H1 (cell line): ENCODE results near the gene CERCAM. TPM values are rescaled to one million over a fixed set of nuclear protein-coding genes. Genes with fewer than 3 reads are reported as not detected.

Experiments
- CTCF ChIA-PET: fragments of 300-600 bp; sonication (Branson Sonifier 250); formaldehyde crosslinking; loops from one replicate; lab custom pipeline; 2021; ENCODE audit not compliant: partially characterized antibody; lab: Charles Lee
- POLR2A ChIA-PET: fragments of 300-600 bp; sonication (Branson Sonifier 250); formaldehyde crosslinking; loops from one replicate; lab custom pipeline; 2021; ENCODE audit warnings: inconsistent platforms; ENCODE audit not compliant: partially characterized antibody; lab: Charles Lee
- DNase-seq, 2 experiments: peaks; one replicate each; pipeline versions ENCODE4 v3.0.0 to v3.0.0-alpha.2; 2010 to 2022; ENCODE audit warnings: low spot score in 2 of 2, low read depth in 1 of 2, mixed read lengths in 1 of 2
- FAIRE-seq: peaks from 2 replicates; lab custom pipeline; 2011; peaks lifted over from hg19 to GRCh38; lab: Jason Lieb, UNC
- H2AFZ ChIP-seq: 2 replicates; pipeline ENCODE4 v1.8.1; 2012; ENCODE audit warnings: low read length, inconsistent platforms
- H2AK5ac ChIP-seq: 2 replicates; pipeline ENCODE4 v1.6.1; 2013; ENCODE audit warnings: low read depth, low read length
- H2BK120ac ChIP-seq: replicated peaks from 2 replicates; pipeline ENCODE3; 2013; ENCODE audit warnings: low read depth, low read length, inconsistent platforms
- H2BK12ac ChIP-seq: 2 replicates; pipeline ENCODE4 v1.6.1; 2013; ENCODE audit warnings: low read depth, low read length
- H2BK15ac ChIP-seq: 2 replicates; pipeline ENCODE4 v1.6.1; 2013; ENCODE audit warnings: low read length
- H2BK20ac ChIP-seq: 2 replicates; pipeline ENCODE4 v1.6.1; 2013; ENCODE audit warnings: low read length
- H2BK5ac ChIP-seq: 2 replicates; pipeline ENCODE4 v1.6.1; 2013; ENCODE audit warnings: low read depth, low read length
- H3K14ac ChIP-seq: 2 replicates; pipeline ENCODE4 v1.6.1; 2013; ENCODE audit warnings: inconsistent platforms; ENCODE audit not compliant: insufficient read length
- H3K18ac ChIP-seq: 2 replicates; pipeline ENCODE4 v1.6.1; 2013; ENCODE audit warnings: low read length; ENCODE audit errors: extremely low read depth
- H3K23ac ChIP-seq: 2 replicates; pipeline ENCODE4 v1.6.1; 2013; ENCODE audit warnings: inconsistent platforms; ENCODE audit not compliant: insufficient read length
- H3K23me2 ChIP-seq: 2 replicates; pipeline ENCODE4 v1.6.1; 2013; ENCODE audit warnings: low read depth, low read length
- H3K27ac ChIP-seq: 2 replicates; pipeline ENCODE4 v1.6.1; 2011; ENCODE audit warnings: low read depth, low read length, inconsistent platforms
- H3K27me3 ChIP-seq, 4 experiments: replicated peaks in 1 of 4; 1 replicate in 1 of 4; 2 replicates in 3 of 4; pipeline versions ENCODE4 v1.6.1 to v1.8.1; 2011 to 2013; ENCODE audit warnings: low read length in 3 of 4, mild to moderate bottlenecking in 3 of 4, inconsistent platforms in 2 of 4, mixed read lengths in 2 of 4, moderate library complexity in 1 of 4; ENCODE audit not compliant: control insufficient read depth in 3 of 4, insufficient read depth in 3 of 4; ENCODE audit errors: extremely low read depth in 1 of 4
- H3K36me3 ChIP-seq, 4 experiments: 2 replicates each; pipeline versions ENCODE4 v1.6.1 to v1.8.1; 2011 to 2013; ENCODE audit warnings: mild to moderate bottlenecking in 4 of 4, low read length in 3 of 4, moderate library complexity in 2 of 4, control low read depth in 1 of 4, inconsistent platforms in 1 of 4; ENCODE audit not compliant: insufficient read depth in 4 of 4, control insufficient read depth in 2 of 4
- H3K4ac ChIP-seq: replicated peaks from 2 replicates; pipeline ENCODE3; 2013; ENCODE audit warnings: low read length, low read depth, mixed read lengths, inconsistent platforms; ENCODE audit not compliant: insufficient read length
- H3K4me1 ChIP-seq, 4 experiments: replicated peaks in 1 of 4; 1 replicate in 1 of 4; 2 replicates in 3 of 4; pipeline versions ENCODE4 v1.6.1 to v1.8.1; 2011 to 2013; ENCODE audit warnings: low read length in 3 of 4, inconsistent platforms in 2 of 4, mixed read lengths in 1 of 4; ENCODE audit not compliant: insufficient read depth in 4 of 4, control insufficient read depth in 3 of 4
- H3K4me2 ChIP-seq, 2 experiments: 2 replicates each; pipeline versions ENCODE4 v1.6.1 to v1.8.1; 2011 to 2013; ENCODE audit warnings: low read depth in 2 of 2, low read length in 2 of 2, control low read depth in 1 of 2, inconsistent platforms in 1 of 2, mild to moderate bottlenecking in 1 of 2; ENCODE audit not compliant: insufficient read depth in 1 of 2
- H3K4me3 ChIP-seq, 4 experiments: fragments of 200-600, 300-600 bp in 1 of 4; sonication (generic), shearing (Covaris generic), sonication (Bioruptor Twin) in 1 of 4; 2 replicates each; pipeline versions ENCODE4 v1.5.1 to v1.8.1; 2011 to 2016; ENCODE audit warnings: low read length in 4 of 4, low read depth in 3 of 4, control low read depth in 2 of 4, inconsistent platforms in 2 of 4, mild to moderate bottlenecking in 2 of 4, mixed read lengths in 1 of 4, moderate library complexity in 1 of 4; ENCODE audit not compliant: insufficient read depth in 2 of 4; ENCODE audit errors: extremely low read depth in 1 of 4
- H3K56ac ChIP-seq: replicated peaks from 2 replicates; pipeline ENCODE3; 2013; ENCODE audit warnings: low read depth, mild to moderate bottlenecking, mixed read lengths, low read length, inconsistent platforms; ENCODE audit not compliant: insufficient read length
- H3K79me1 ChIP-seq: 2 replicates; pipeline ENCODE4 v1.6.1; 2013; ENCODE audit warnings: low read depth, low read length, control low read depth
- H3K79me2 ChIP-seq, 2 experiments: 2 replicates each; pipeline versions ENCODE4 v1.6.1 to v1.8.1; 2012 to 2013; ENCODE audit warnings: low read length in 2 of 2, mild to moderate bottlenecking in 2 of 2, inconsistent platforms in 1 of 2; ENCODE audit not compliant: insufficient read depth in 2 of 2, control insufficient read depth in 1 of 2
- H3K9ac ChIP-seq, 4 experiments: replicated peaks in 1 of 4; 1 replicate in 1 of 4; 2 replicates in 3 of 4; pipeline versions ENCODE4 v1.6.1 to v1.8.1; 2011 to 2013; ENCODE audit warnings: low read depth in 3 of 4, low read length in 3 of 4, control low read depth in 2 of 4, mild to moderate bottlenecking in 2 of 4, moderate library complexity in 2 of 4, inconsistent platforms in 1 of 4; ENCODE audit errors: extremely low read depth in 1 of 4
- H3K9me3 ChIP-seq, 2 experiments: 2 replicates each; pipeline versions ENCODE4 v1.6.1 to v1.8.1; 2012 to 2013; ENCODE audit warnings: mild to moderate bottlenecking in 2 of 2, moderate library complexity in 2 of 2, control low read depth in 1 of 2, inconsistent platforms in 1 of 2, low read depth in 1 of 2, low read length in 1 of 2, mixed read lengths in 1 of 2; ENCODE audit not compliant: insufficient read depth in 2 of 2
- H4K20me1 ChIP-seq, 2 experiments: replicated peaks in 1 of 2; 2 replicates each; pipeline versions ENCODE3 to v1.8.1; 2011 to 2013; ENCODE audit warnings: inconsistent platforms in 2 of 2, low read length in 2 of 2, mild to moderate bottlenecking in 1 of 2; ENCODE audit not compliant: insufficient read depth in 2 of 2, control insufficient read depth in 1 of 2
- H4K5ac ChIP-seq: 2 replicates; pipeline ENCODE4 v1.6.1; 2013; ENCODE audit warnings: low read length, low read depth, mixed read lengths, inconsistent platforms; ENCODE audit not compliant: insufficient read length
- H4K8ac ChIP-seq: 2 replicates; pipeline ENCODE4 v1.8.0; 2013; ENCODE audit warnings: mild to moderate bottlenecking, moderate library complexity, low read length, inconsistent platforms; ENCODE audit not compliant: insufficient read depth; ENCODE audit errors: extremely low read depth
- H4K91ac ChIP-seq: replicated peaks from 2 replicates; pipeline ENCODE3; 2013; ENCODE audit warnings: low read length, mixed read lengths, inconsistent platforms; ENCODE audit not compliant: insufficient read length
- MAFK ChIP-seq: IDR thresholded peaks from 2 replicates; pipeline ENCODE4 v1.6.1; 2012; ENCODE audit warnings: low read depth, mild to moderate bottlenecking, improper control_type of control experiment, low read length
- SRF ChIP-seq: IDR thresholded peaks from 2 replicates; pipeline ENCODE4 v1.6.1; 2011; ENCODE audit warnings: mild to moderate bottlenecking, low read depth, low read length, moderate library complexity
- WGBS, 2 experiments: shearing (Covaris generic) in 1 of 2; methylation state at CpG; one replicate each; pipeline versions ENCODE4 v1.1.6 to v1.1.7; 2013 to 2015; ENCODE audit warnings: low lambda C conversion rate in 2 of 2, mixed read lengths in 2 of 2, inconsistent platforms in 1 of 2, low coverage in 1 of 2, missing lambda C conversion rate in 1 of 2; ENCODE audit not compliant: insufficient replicate concordance in 2 of 2, insufficient coverage in 1 of 2, insufficient read length in 1 of 2; ENCODE audit errors: extremely low coverage in 1 of 2, missing lambda C conversion rate in 1 of 2; 5-methylcytosine and 5-hydroxymethylcytosine counted together
- polyA plus RNA-seq, 7 experiments: library from polyadenylated mRNA; depleted of rRNA in 3 of 7; stranded (reverse) in 5 of 7; unstranded in 2 of 7; fragments of >200 nt in 5 of 7; fragments of 200-250 nt in 2 of 7; gene quantifications; 1 replicate in 5 of 7; 2 replicates in 1 of 7; 4 replicates in 1 of 7; pipeline versions ENCODE4 v1.2.1 to v1.2.3, GENCODE V29; 2011 to 2013; ENCODE audit warnings: missing spikeins in 2 of 7, mixed read lengths in 2 of 7
- total RNA-seq: library from RNA; stranded (reverse); fragmentation: NEBNext Ultra II Directional; extraction: Animal tissue kit (Norgen Biotek cat#: 25700); gene quantifications from 2 replicates; pipeline ENCODE4 v1.2.1, GENCODE V29; 2021

The CERCAM gene
- total and polyA plus RNA-seq, 2 of the 8 experiments (the other 6 are each of a cell fraction or from before 2014, with no cell fraction given): 3.1 to 5.2 TPM

- H2BK15ac ChIP-seq: peak overlapping the region; percentile 5; the same call in 1 of the 2 replicates
- 16% methylated on average over 9 of the region's 9 CpGs; no CpG with 5 or more reads in 1 of the 2 experiments for WGBS, 2 experiments
- ChIA-PET POLR2A (interaction anchor here (0.6 to 5.6 kb wide), 15 partner anchors 8 to 221 kb away, joined by 3 to 63 read pairs (median 5); partner anchors contain the start of genes CERCAM and URM1), CTCF (interaction anchor here (0.5 to 21.9 kb wide), 11 partner anchors 10 to 121 kb away, joined by 3 to 323 read pairs (median 6); partner anchors contain the start of genes CERCAM and URM1)
- H3K18ac ChIP-seq: peak overlapping the region; percentile 88
- H3K56ac ChIP-seq: no peak overlapping the region
- peak overlapping the region; percentile 48 to 66 for H3K4me2 ChIP-seq
- no peak overlapping the region for H4K5ac ChIP-seq
- H2BK5ac ChIP-seq: peak overlapping the region; percentile 75; the same call in 1 of the 2 replicates
- H3K27ac ChIP-seq: no peak overlapping the region
- peaks cover 26 to 40% (median 36%) of the 10 kb centered on the region in 4 experiments for H3K4me1 ChIP-seq
- H3K23ac ChIP-seq: no peak overlapping the region
- peaks cover 0 to 10% (median under 1%) of the 10 kb centered on the region in 4 experiments; a peak in 6 of 8 replicates for H3K36me3 ChIP-seq
- peak overlapping the region; percentile 93; the same call in 1 of the 2 replicates for H2AK5ac ChIP-seq
- peak overlapping the region in 3 of 4 experiments; percentile 11 to 44 (median 24); a peak in 5 of 8 replicates for H3K4me3 ChIP-seq
- no peaks in the 10 kb centered on the region for H3K79me2 ChIP-seq
- FAIRE-seq: peak; percentile 92
- peak overlapping the region; percentile 84; the same call in 1 of the 2 replicates for H2BK12ac ChIP-seq
- H2AFZ ChIP-seq: no peak overlapping the region
- H3K4ac ChIP-seq: peak overlapping the region; percentile 17
- no peak overlapping the region for H4K8ac ChIP-seq
- H4K20me1 ChIP-seq: peaks cover 24 to 29% of the 10 kb centered on the region in 2 experiments
- 0 out of 2 replicates have a peak overlapping the region, but pooled peaks have one; percentile 13 for H2BK20ac ChIP-seq
- H3K9me3 ChIP-seq: no peaks in the 10 kb centered on the region
- H4K91ac ChIP-seq: peak overlapping the region; percentile 50
- H3K23me2 ChIP-seq: peaks cover 2% of the 10 kb centered on the region; the same call in 1 of the 2 replicates
- no peak overlapping the region for H3K14ac ChIP-seq
- peak; percentile 68 to 82 for DNase-seq
- no peak overlapping the region for H2BK120ac ChIP-seq
- 0 out of 2 replicates have a peak, but pooled peaks cover 6% of the 10 kb centered on the region for H3K79me1 ChIP-seq
- H3K27me3 ChIP-seq: peaks cover 9 to 68% (median 60%) of the 10 kb centered on the region in 4 experiments
- H3K9ac ChIP-seq: no peak overlapping the region
- TF ChIP-seq MAFK (peak; percentile 84), SRF (0 out of 2 replicates have a peak, but pooled peaks have one; percentile 2)
Observed at GRCh38 chr9:128383007-128383753, 37.5 kb upstream of the CERCAM start.
